ENCODE results near the gene PLEKHF1.

GRCh38 chr19:29643361-29643935, 21.8 kb upstream of the PLEKHF1 start:
- TF ChIP-seq POLR2A (IDR thresholded peaks at IDR 0.05) (no peak), CTCF (IDR thresholded peaks at IDR 0.05) (no peak), EP300 (IDR thresholded peaks at IDR 0.05) (no peak), POLR2AphosphoS5 (IDR thresholded peaks at IDR 0.05) (no peak)
